GM20000 (cell line): ENCODE results near the gene THNSL1.
"Not testable (repeated sequence)": the region's sequence is repeated elsewhere in the genome, so short reads cannot be mapped to it uniquely, and the experiment has no call there.

Source experiments
- DNase-seq: peaks from one replicate; pipeline ENCODE4 v3.0.0; 2012; ENCODE audit warnings: low spot score
- CTCF ChIP-seq: IDR thresholded peaks from 2 replicates; pipeline ENCODE4 v1.5.1; 2012; ENCODE audit warnings: mild to moderate bottlenecking, control low read depth; ENCODE audit errors: extremely low read depth, missing control alignments

Gene THNSL1

GRCh38 chr10:24989867-24990266, 26.5 kb upstream of the THNSL1 start:
- no peak for DNase-seq
- TF ChIP-seq CTCF: no peak

- DNase-seq: no peak
- no peak for TF ChIP-seq CTCF
Observed at GRCh38 chr10:24991298-24991697, 25.1 kb upstream of the THNSL1 start.

- no peak for DNase-seq
Observed at GRCh38 chr10:24992512-24993133, 23.8 kb upstream of the THNSL1 start.

GRCh38 chr10:24993237-24993958, 23.0 kb upstream of the THNSL1 start:
- TF ChIP-seq CTCF: no peak
- DNase-seq: no peak

More at GRCh38 chr10:24992512-24993133, 23.8 kb upstream of the THNSL1 start:
- no peak for TF ChIP-seq CTCF

GRCh38 chr10:24995072-24995471, 21.3 kb upstream of the THNSL1 start:
- no peak for TF ChIP-seq CTCF
- no peak for DNase-seq

- no peak for DNase-seq
- TF ChIP-seq CTCF: no peak
Observed at GRCh38 chr10:24998044-24998443, 18.4 kb upstream of the THNSL1 start.

- not testable (repeated sequence) for DNase-seq
Observed at GRCh38 chr10:25011591-25011990, 4.8 kb upstream of the THNSL1 start.

GRCh38 chr10:25014579-25014978, 1.8 kb upstream of the THNSL1 start:
- DNase-seq: no peak
- TF ChIP-seq CTCF: no peak
